Measurements from ENCODE around the gene NEFH. TPM values are rescaled to one million over a fixed set of nuclear protein-coding genes. Genes with fewer than 3 reads are reported as not detected.
"Not testable (repeated sequence)": the region's sequence is repeated elsewhere in the genome, so short reads cannot be mapped to it uniquely, and the experiment has no call there.

Gene NEFH
- total RNA-seq, 1 experiment from 2014 or later: not detected

- no peaks in the 10 kb centered on the region for H3K79me2 ChIP-seq (ENCODE audit: insufficient read depth, low read length)
- intact Hi-C loops (cut with micrococcal nuclease): no loop called here
- no peaks in the 10 kb centered on the region for H4K20me1 ChIP-seq (ENCODE audit: insufficient read depth)
- POLR2A ChIA-PET: no interaction called here
- no peak overlapping the region for H3K9ac ChIP-seq (ENCODE audit: low read length)
- no peaks in the 10 kb centered on the region for H3K36me3 ChIP-seq (ENCODE audit: control insufficient read depth in 1 of 2, insufficient read depth in 2 of 2, low read length in 2 of 2)
- BruUV-seq (replicated peaks): no TSS peak
- no peaks in the 10 kb centered on the region for H3K4me1 ChIP-seq (ENCODE audit: control insufficient read depth in 1 of 2, insufficient read depth in 2 of 2, low read length in 2 of 2)
- TF ChIP-seq RAD21 (IDR thresholded peaks at IDR 0.05; ENCODE audit: low read depth) (no peak), YY1 (IDR thresholded peaks at IDR 0.05; ENCODE audit: extremely low read depth, insufficient replicate concordance, low read depth, low read length) (no peak), POLR2AphosphoS5 (IDR thresholded peaks at IDR 0.05; ENCODE audit: low read depth, low read length) (no peak), ZBTB33 (IDR thresholded peaks at IDR 0.05; ENCODE audit: extremely low read depth, insufficient replicate concordance, low read length) (no peak), CEBPB (IDR thresholded peaks at IDR 0.05; ENCODE audit: low read depth) (no peak), TCF7L2 (IDR thresholded peaks at IDR 0.05; ENCODE audit: borderline replicate concordance, extremely low read depth, insufficient read depth, insufficient read length) (no peak), REST (IDR thresholded peaks at IDR 0.05; ENCODE audit: low read depth) (no peak), CTCF (IDR thresholded peaks at IDR 0.05 in 2 of 3, conservative IDR thresholded peaks at IDR 0.05 in 1 of 3; ENCODE audit: borderline replicate concordance in 1 of 3, insufficient read depth in 1 of 3, low read depth in 2 of 3, low read length in 2 of 3) (no peak), ATF3 (IDR thresholded peaks at IDR 0.05) (no peak), ZFX (IDR thresholded peaks at IDR 0.05) (no peak)
- RAD21 ChIA-PET (ENCODE audit: low non-redundant PET in 1 of 2, low total read pairs in 2 of 2, uncharacterized antibody in 2 of 2, unreplicated experiment in 2 of 2): no interaction called here
- no peak overlapping the region for H3K4me2 ChIP-seq (ENCODE audit: low read length)
- H3K9me3 ChIP-seq (ENCODE audit: control insufficient read depth in 1 of 2, insufficient read depth in 1 of 2, low read depth in 1 of 2, low read length in 2 of 2): no peaks in the 10 kb centered on the region
- H2AFZ ChIP-seq (ENCODE audit: low read depth, low read length, poor library complexity, severe bottlenecking): no peak overlapping the region
- ATAC-seq (no peak), DNase-seq (ENCODE audit: low read depth, low spot score) (no peak)
- no peaks in the 10 kb centered on the region for H3K9me2 ChIP-seq (ENCODE audit: insufficient read depth)
- no peak overlapping the region for H3K4me3 ChIP-seq (replicated peaks in 1 of 2; ENCODE audit: low read depth in 1 of 2, low read length in 2 of 2)
- CTCF ChIA-PET: no interaction called here
- no peak overlapping the region for H3K27ac ChIP-seq (ENCODE audit: low read depth, low read length)
- H3K27me3 ChIP-seq (ENCODE audit: insufficient read depth, low read length): no peaks in the 10 kb centered on the region
These were observed 7.5 kb downstream of the NEFH start for GRCh38 chr22:29487426-29487986.

- BruUV-seq (replicated peaks); H3K9me2 ChIP-seq (ENCODE audit: insufficient read depth); ATAC-seq; DNase-seq (ENCODE audit: low read depth, low spot score); H3K36me3 ChIP-seq (ENCODE audit: control insufficient read depth in 1 of 2, insufficient read depth in 2 of 2, low read length in 2 of 2); H3K27me3 ChIP-seq (ENCODE audit: insufficient read depth, low read length); intact Hi-C loops (cut with micrococcal nuclease); H3K9ac ChIP-seq (ENCODE audit: low read length); H3K9me3 ChIP-seq (ENCODE audit: control insufficient read depth in 1 of 2, insufficient read depth in 1 of 2, low read depth in 1 of 2, low read length in 2 of 2); H3K4me1 ChIP-seq (ENCODE audit: control insufficient read depth in 1 of 2, insufficient read depth in 2 of 2, low read length in 2 of 2); H3K79me2 ChIP-seq (ENCODE audit: insufficient read depth, low read length); H3K4me3 ChIP-seq (replicated peaks in 1 of 2; ENCODE audit: low read depth in 1 of 2, low read length in 2 of 2); H2AFZ ChIP-seq (ENCODE audit: low read depth, low read length, poor library complexity, severe bottlenecking); POLR2A ChIA-PET; H3K4me2 ChIP-seq (ENCODE audit: low read length); H3K27ac ChIP-seq (ENCODE audit: low read depth, low read length); H4K20me1 ChIP-seq (ENCODE audit: insufficient read depth); CTCF ChIA-PET; RAD21 ChIA-PET (ENCODE audit: low non-redundant PET in 1 of 2, low total read pairs in 2 of 2, uncharacterized antibody in 2 of 2, unreplicated experiment in 2 of 2): not testable (repeated sequence)
These were observed 9.2 kb downstream of the NEFH start for GRCh38 chr22:29489127-29489780.
